ENCODE results near the gene SH3TC1.

Gene SH3TC1

DNA sequence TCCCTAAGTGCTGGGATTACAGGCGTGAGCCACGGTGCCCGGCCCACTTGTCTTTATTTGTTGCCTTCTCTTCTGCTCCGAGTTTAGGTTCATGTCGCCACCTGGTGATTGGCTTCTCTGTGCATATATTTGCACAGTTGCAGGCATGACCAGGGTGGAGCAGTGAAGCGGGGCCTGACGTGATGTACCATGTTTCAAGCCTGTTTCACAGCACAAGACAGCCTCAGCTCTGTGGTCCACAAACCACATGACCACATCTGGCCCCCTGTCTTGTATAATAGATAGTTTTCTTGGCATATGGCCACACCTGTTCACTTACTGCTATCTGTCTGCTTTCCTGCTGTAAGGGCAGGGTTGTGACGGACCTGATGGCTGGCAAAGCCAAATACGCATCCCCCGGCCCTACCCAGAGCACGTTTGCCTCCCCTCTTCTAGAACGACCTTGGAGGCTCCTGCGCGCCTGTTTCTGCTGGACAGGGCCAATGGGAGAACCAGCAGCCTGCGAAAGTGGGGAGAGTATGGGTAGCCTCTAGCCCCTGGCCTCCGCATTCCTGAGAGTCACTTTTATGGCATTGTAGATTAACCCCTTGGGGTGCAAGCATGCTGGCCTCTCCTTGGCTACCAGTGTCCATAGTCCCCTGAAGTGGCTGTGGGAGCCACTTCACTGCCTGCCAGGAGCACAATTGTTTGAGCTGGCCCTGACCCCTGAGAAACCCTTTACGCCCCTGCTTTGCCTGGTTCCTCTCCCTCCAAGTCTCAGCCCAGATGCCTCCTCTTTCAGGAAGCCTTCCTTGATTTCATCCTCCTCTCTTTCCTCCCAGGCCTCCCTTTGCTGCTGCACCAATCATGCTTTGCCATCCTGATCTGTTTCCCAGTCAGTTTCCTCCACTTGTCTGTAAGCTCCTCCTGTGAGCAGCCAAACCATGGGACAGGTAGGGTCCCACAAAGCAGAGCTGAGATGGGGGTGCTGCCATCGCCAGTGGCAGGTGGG lies 6.0 kb upstream of the SH3TC1 start:
- H3K4me1 ChIP-seq (ENCODE audit: control insufficient read depth, insufficient read depth, low read length), result peaks cover 15% of the 10 kb centered on the region; the same call in 1 of the 2 replicates
- H3K4me3 ChIP-seq (ENCODE audit: low read depth, low read length), result no peak overlapping the region
- no peaks in the 10 kb centered on the region for H3K36me3 ChIP-seq (ENCODE audit: control insufficient read depth, insufficient read depth, low read length)
- H3K9ac ChIP-seq (ENCODE audit: low read length), result no peak overlapping the region
- no peak overlapping the region for H3K27ac ChIP-seq (ENCODE audit: low read depth, low read length)
- no peaks in the 10 kb centered on the region for H3K27me3 ChIP-seq (ENCODE audit: control insufficient read depth, insufficient read depth, low read length)
- no peaks in the 10 kb centered on the region for H3K9me3 ChIP-seq (ENCODE audit: control insufficient read depth, insufficient read depth, low read depth, low read length)

DNA sequence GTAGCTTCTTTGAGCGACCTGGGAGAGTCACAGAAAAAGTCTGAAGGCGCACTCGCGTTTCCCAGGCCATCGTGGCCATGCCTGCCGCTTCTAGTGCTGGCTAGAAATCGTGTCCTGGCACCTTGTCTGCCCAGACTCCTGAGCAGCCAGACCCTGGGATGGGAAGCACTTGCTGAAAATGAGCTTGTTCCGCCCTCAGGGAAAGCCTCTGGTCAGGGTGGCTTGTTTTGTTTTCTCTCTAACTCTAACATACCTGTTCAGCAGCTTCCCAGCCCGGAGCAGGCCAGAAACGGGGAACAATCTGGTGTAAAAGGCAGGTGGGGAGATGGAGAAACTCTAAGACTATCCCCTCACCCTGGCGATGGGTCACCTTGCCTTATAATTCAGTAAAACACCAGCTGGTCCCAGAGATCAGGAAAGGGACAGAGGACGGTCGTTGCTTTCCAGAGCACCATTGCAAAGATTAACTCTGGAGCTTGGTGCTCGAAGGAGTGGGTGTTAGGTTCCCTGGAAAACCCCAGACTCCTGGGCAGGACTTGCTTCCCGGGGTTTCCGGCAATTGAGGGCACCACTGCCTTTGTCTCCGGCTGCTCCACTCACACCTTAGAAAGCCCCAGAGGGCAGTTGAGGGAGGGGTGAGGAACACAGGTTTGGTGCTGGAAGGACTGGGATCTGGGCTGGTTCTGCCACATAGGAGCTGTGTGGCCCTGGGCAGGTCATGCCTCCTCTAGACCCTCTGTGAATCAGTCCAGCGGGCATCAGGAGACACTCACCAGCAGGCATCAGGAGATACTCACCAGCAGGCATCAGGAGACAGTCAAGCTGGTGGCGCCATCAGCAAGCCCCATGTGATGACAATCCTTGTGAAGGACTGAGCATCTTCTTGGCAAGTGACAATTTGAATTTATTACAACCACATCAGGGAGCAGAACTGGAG lies 4.5 kb upstream of the SH3TC1 start:
- Histone ChIP-seq H3K4me1 (ENCODE audit: control insufficient read depth, insufficient read depth, low read length) (peaks cover 26% of the 10 kb centered on the region; the same call in 1 of the 2 replicates), H3K36me3 (ENCODE audit: control insufficient read depth, insufficient read depth, low read length) (no peaks in the 10 kb centered on the region), H3K27me3 (ENCODE audit: control insufficient read depth, insufficient read depth, low read length) (no peaks in the 10 kb centered on the region), H3K4me3 (ENCODE audit: low read depth, low read length) (no peak overlapping the region), H3K9me3 (ENCODE audit: control insufficient read depth, insufficient read depth, low read depth, low read length) (no peaks in the 10 kb centered on the region), H3K27ac (ENCODE audit: low read depth, low read length) (no peak overlapping the region), H3K9ac (ENCODE audit: low read length) (no peak overlapping the region)

DNA sequence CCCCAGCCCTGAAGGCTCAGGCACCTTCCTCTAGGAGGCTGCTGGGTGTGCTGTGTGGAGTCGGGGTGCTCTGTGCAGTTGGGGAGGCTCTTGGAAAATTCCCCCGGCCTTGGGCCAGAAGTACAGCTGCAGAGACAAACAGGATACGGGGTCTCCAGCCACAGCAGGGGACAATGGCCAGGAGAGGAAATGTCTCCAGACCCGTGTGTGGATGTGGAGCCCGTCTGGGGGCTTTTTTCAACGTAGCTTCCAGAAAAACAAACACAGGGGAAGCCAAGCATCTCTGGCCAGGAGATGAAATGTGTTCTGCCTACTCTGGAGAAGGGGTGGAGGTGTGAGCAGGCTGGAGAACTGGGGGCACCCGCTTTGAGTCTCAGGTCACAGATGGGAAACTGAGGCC lies 3.7 kb upstream of the SH3TC1 start:
- Histone ChIP-seq H3K36me3 (ENCODE audit: control insufficient read depth, insufficient read depth, low read length) (no peaks in the 10 kb centered on the region), H3K4me3 (ENCODE audit: low read depth, low read length) (no peak overlapping the region), H3K27me3 (ENCODE audit: control insufficient read depth, insufficient read depth, low read length) (no peaks in the 10 kb centered on the region), H3K9me3 (ENCODE audit: control insufficient read depth, insufficient read depth, low read depth, low read length) (no peaks in the 10 kb centered on the region), H3K4me1 (ENCODE audit: control insufficient read depth, insufficient read depth, low read length) (peaks cover 30% of the 10 kb centered on the region; the same call in 1 of the 2 replicates), H3K27ac (ENCODE audit: low read depth, low read length) (no peak overlapping the region), H3K9ac (ENCODE audit: low read length) (no peak overlapping the region)

DNA sequence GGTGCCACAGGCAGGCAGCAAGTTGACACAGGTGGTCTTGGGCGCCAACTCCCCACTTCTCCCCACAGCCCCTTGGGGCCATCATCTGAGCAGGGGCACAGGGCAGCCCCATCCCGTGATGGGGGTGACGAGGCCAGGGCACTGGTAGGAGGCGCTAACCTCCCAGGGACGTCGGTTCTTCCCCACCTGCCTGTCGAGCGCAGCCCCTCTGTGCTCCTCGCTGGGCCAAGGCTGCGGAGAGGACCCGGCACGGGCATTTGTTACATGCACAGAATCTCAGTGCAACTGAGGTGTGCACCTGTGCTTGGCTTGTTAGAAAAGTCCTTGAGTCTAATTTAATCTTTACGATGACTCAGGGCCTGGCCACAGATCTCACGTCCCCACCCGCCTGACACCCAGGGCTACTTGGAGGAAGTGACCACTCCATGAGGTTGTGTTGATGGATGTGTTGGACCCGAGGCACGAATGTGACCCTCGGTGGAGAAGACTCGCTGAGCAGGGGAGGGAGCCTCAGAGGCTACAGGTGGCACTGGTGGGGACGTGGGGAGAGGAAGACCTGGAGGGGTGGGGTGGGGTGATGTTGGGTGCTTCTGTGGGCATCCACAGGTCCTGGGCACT lies 3.1 kb upstream of the SH3TC1 start:
- Histone ChIP-seq H3K9ac (ENCODE audit: low read length) (no peak overlapping the region), H3K4me1 (ENCODE audit: control insufficient read depth, insufficient read depth, low read length) (peaks cover 33% of the 10 kb centered on the region; the same call in 1 of the 2 replicates), H3K36me3 (ENCODE audit: control insufficient read depth, insufficient read depth, low read length) (no peaks in the 10 kb centered on the region), H3K27ac (ENCODE audit: low read depth, low read length) (no peak overlapping the region), H3K4me3 (ENCODE audit: low read depth, low read length) (no peak overlapping the region), H3K27me3 (ENCODE audit: control insufficient read depth, insufficient read depth, low read length) (no peaks in the 10 kb centered on the region), H3K9me3 (ENCODE audit: control insufficient read depth, insufficient read depth, low read depth, low read length) (no peaks in the 10 kb centered on the region)

DNA sequence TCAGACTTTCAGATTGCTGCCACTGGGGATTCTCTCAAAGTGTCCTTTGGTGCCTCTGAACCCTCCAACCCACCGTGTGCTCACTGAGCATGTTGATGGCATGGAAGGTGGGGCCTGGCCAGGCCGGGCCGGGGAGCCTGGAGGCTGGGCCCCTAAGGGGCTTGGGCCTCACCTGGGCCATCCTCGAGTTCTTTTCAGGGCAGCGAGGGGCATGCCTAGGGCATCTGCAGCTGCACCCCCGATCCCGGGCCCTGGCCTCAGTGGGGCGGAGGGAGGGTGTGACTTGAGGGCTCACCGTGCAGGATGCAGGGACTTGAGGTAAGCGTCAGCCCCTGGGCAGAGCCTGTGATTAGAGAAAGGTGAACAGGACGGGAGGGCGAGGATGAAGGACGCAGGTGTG lies 1.6 kb upstream of the SH3TC1 start:
- Histone ChIP-seq H3K9me3 (ENCODE audit: control insufficient read depth, insufficient read depth, low read depth, low read length) (no peaks in the 10 kb centered on the region), H3K36me3 (ENCODE audit: control insufficient read depth, insufficient read depth, low read length) (no peaks in the 10 kb centered on the region), H3K4me3 (ENCODE audit: low read depth, low read length) (no peak overlapping the region), H3K27ac (ENCODE audit: low read depth, low read length) (no peak overlapping the region), H3K9ac (ENCODE audit: low read length) (no peak overlapping the region), H3K27me3 (ENCODE audit: control insufficient read depth, insufficient read depth, low read length) (no peaks in the 10 kb centered on the region), H3K4me1 (ENCODE audit: control insufficient read depth, insufficient read depth, low read length) (peaks cover 28% of the 10 kb centered on the region; the same call in 1 of the 2 replicates)

DNA sequence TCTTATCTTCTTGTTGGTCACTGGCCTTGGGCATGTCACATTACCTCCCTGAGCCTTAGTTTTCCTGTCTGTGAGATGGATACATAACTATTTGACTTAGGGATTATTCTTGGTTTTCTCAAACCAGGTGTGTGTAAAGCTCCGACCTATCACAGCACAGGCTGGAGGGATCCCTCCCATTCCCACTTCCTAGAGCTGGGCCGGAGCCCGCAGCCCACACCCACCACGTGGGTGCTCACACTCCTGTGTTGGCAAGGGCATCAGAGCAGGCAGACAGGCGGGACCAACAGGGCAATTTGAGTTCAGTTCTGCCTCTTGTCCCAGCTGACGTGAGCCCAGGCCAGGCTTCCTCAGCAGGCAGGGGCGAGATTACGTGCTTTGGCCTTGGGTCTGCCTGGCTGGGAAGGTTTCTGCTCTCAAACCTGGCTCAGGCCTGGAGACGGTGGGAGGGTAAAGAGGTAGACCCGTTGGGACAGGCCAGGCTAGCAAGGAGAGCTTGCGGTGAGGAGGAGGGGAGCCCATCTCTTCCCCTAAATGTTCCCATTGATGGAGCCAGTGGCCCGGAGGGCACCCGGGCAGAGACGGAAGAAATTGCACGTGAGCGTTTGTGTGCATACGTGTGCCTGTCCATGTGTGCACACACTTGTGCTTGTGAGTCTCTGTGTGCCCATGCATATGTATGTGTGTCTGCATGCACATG lies 734 bp upstream of the SH3TC1 start:
- Histone ChIP-seq H3K9me3 (ENCODE audit: control insufficient read depth, insufficient read depth, low read depth, low read length) (no peaks in the 10 kb centered on the region), H3K27me3 (ENCODE audit: control insufficient read depth, insufficient read depth, low read length) (no peaks in the 10 kb centered on the region), H3K4me1 (ENCODE audit: control insufficient read depth, insufficient read depth, low read length) (peaks cover 27% of the 10 kb centered on the region; the same call in 1 of the 2 replicates), H3K27ac (ENCODE audit: low read depth, low read length) (no peak overlapping the region), H3K4me3 (ENCODE audit: low read depth, low read length) (no peak overlapping the region), H3K9ac (ENCODE audit: low read length) (no peak overlapping the region), H3K36me3 (ENCODE audit: control insufficient read depth, insufficient read depth, low read length) (no peaks in the 10 kb centered on the region)

DNA sequence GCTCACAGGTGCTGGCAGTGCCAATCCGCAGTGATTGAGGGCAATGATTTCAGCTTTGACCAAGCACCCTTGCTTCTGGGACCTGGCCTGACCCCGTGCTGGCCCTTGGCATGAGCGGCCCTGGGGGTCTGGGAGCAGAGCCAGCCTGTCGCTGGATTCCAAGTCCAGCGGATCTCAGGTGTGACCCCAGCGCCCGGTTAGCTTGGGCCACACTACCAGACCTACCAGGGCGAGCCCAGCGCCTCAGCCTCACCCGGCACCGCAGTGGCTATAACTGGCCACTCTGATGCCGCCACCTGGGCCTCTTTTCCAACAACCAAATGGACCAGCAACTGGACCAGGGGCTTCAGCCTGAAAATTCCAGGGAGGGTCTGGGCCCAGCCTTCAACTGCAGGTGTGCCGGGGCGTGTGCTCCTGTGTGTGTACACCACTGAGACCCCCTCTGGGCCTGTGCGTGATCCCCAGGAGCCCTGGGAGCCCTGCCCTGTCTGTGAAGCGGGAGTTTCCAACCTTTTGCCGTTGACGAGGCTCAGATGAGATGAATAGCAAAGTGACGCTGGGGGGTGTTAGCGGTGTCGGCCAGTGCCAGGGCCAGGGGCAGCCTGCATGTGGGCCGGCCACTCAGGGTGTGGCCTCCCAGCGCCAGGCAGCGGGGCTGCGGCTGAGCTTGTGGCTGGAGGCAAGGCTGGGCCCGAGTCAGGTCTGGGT lies 658 bp downstream of the SH3TC1 start:
- H3K36me3 ChIP-seq (ENCODE audit: control insufficient read depth, insufficient read depth, low read length), result no peaks in the 10 kb centered on the region
- no peak overlapping the region for H3K27ac ChIP-seq (ENCODE audit: low read depth, low read length)
- no peak overlapping the region for H3K9ac ChIP-seq (ENCODE audit: low read length)
- H3K9me3 ChIP-seq (ENCODE audit: control insufficient read depth, insufficient read depth, low read depth, low read length), result no peaks in the 10 kb centered on the region
- no peaks in the 10 kb centered on the region for H3K27me3 ChIP-seq (ENCODE audit: control insufficient read depth, insufficient read depth, low read length)
- peaks cover 19% of the 10 kb centered on the region; the same call in 1 of the 2 replicates for H3K4me1 ChIP-seq (ENCODE audit: control insufficient read depth, insufficient read depth, low read length)
- no peak overlapping the region for H3K4me3 ChIP-seq (ENCODE audit: low read depth, low read length)

DNA sequence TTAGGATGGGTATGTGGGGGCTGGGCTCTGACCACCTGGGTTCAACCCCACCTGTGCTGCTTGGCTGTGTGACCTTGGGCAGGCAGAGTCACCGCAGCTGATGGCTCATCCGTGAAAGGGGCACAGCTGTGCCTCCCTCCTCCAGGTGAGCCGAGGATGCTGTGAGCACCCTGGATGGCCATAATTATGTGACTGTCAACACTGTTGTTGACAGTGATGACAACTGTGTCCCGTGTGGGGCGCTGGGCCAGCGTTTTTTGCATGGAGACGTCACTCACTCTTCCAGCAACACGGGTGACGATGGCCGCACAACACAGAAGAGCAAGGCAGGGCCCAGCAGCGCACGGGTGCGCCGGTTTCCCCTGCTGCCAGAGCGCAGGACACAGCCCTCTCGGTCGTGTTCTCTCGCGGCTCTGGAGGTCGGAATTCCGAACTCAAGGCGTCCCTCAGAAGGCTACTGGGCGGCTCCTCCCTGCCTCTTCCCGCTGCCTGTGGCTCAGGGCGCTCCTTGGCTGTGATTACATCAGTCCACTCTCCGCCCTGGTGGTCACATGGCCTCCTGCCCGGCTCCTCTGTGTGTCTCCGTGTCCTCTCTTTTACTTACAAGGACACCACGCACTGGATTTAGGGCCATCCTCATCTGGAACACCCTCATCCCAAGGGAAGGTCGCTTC lies 1.3 kb downstream of the SH3TC1 start:
- no peaks in the 10 kb centered on the region for H3K27me3 ChIP-seq (ENCODE audit: control insufficient read depth, insufficient read depth, low read length)
- H3K4me1 ChIP-seq (ENCODE audit: control insufficient read depth, insufficient read depth, low read length), result peaks cover 19% of the 10 kb centered on the region; the same call in 1 of the 2 replicates
- H3K9me3 ChIP-seq (ENCODE audit: control insufficient read depth, insufficient read depth, low read depth, low read length), result no peaks in the 10 kb centered on the region
- no peak overlapping the region for H3K4me3 ChIP-seq (ENCODE audit: low read depth, low read length)
- H3K9ac ChIP-seq (ENCODE audit: low read length), result no peak overlapping the region
- no peak overlapping the region for H3K27ac ChIP-seq (ENCODE audit: low read depth, low read length)
- H3K36me3 ChIP-seq (ENCODE audit: control insufficient read depth, insufficient read depth, low read length), result no peaks in the 10 kb centered on the region

DNA sequence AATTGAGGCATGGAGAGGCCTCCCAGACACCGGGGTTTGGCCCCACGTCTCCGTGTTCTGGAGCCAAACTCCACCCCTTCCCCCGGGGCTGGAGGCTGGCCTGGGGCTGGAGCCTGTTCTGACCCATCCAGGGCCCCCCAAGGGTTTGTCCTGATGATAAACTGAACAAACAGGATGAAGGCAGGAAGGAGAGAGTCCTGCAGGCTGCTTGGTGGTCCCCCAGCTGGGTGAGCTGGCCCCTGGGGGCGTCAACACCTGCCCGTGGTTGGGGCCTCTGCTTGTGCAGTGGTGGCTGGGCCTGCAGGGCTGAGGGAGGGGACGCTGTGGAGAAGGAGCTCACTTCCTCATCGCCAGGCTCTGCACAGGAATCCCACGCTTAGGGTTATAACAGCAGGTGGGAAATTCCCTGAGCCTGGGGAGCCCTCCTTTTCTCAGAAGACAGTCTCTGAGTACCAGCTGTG lies 2.3 kb downstream of the SH3TC1 start:
- H3K9ac ChIP-seq (ENCODE audit: low read length), result peak overlapping the region; percentile 30
- no peaks in the 10 kb centered on the region for H3K9me3 ChIP-seq (ENCODE audit: control insufficient read depth, insufficient read depth, low read depth, low read length)
- H3K27ac ChIP-seq (ENCODE audit: low read depth, low read length), result no peak overlapping the region
- H3K4me1 ChIP-seq (ENCODE audit: control insufficient read depth, insufficient read depth, low read length), result peaks cover 19% of the 10 kb centered on the region; the same call in 1 of the 2 replicates
- H3K36me3 ChIP-seq (ENCODE audit: control insufficient read depth, insufficient read depth, low read length), result no peaks in the 10 kb centered on the region
- no peaks in the 10 kb centered on the region for H3K27me3 ChIP-seq (ENCODE audit: control insufficient read depth, insufficient read depth, low read length)
- no peak overlapping the region for H3K4me3 ChIP-seq (ENCODE audit: low read depth, low read length)

Measured in HUES6 (cell line).